HG02884 (cell line): Measurements from ENCODE around the gene MSLN.
A peak's percentile ranks its signal among the peaks of the same experiment; 100 is the strongest.
"Not testable (repeated sequence)": the region's sequence is repeated elsewhere in the genome, so short reads cannot be mapped to it uniquely, and the experiment has no call there.

Experiments used
- ATAC-seq: cut with Tn5 transposase; IDR thresholded peaks from one replicate; pipeline ENCODE4 v1.9.1; 2021; ENCODE audit warnings: mild to moderate bottlenecking, moderate library complexity; ENCODE audit not compliant: unreplicated experiment

MSLN gene

GRCh38 chr16:734208-734980 lies 26.1 kb upstream of the MSLN start:
- ATAC-seq = no peak

- ATAC-seq = no peak
These were observed 25.3 kb upstream of the MSLN start for GRCh38 chr16:734981-735881.

- ATAC-seq = no peak
These were observed 24.5 kb upstream of the MSLN start for GRCh38 chr16:735982-736453.

GRCh38 chr16:736936-737481 lies 23.5 kb upstream of the MSLN start:
- ATAC-seq = no peak

- ATAC-seq = no peak
These were observed 20.7 kb upstream of the MSLN start for GRCh38 chr16:739560-740458.

GRCh38 chr16:740459-740763 lies 20.1 kb upstream of the MSLN start:
- no peak for ATAC-seq

- peak; percentile 61 for ATAC-seq
These were observed 19.6 kb upstream of the MSLN start, which contains the start of gene CIAO3 for GRCh38 chr16:740764-741505. Gene CIAO3, minus strand, starts transcription at chr16:740997. Its CDS starts 12 bp downstream, at chr16:740985.

GRCh38 chr16:741986-742629 lies 18.4 kb upstream of the MSLN start:
- no peak for ATAC-seq

- ATAC-seq = not testable (repeated sequence)
These were observed 17.6 kb upstream of the MSLN start for GRCh38 chr16:742894-743293.

- no peak for ATAC-seq
These were observed 16.6 kb upstream of the MSLN start for GRCh38 chr16:743794-744500.

- ATAC-seq = no peak
These were observed 14.8 kb upstream of the MSLN start for GRCh38 chr16:745739-746138.

GRCh38 chr16:746637-747036 lies 13.9 kb upstream of the MSLN start:
- ATAC-seq = no peak

GRCh38 chr16:747978-748746 lies 12.4 kb upstream of the MSLN start:
- no peak for ATAC-seq

GRCh38 chr16:749010-749409 lies 11.5 kb upstream of the MSLN start:
- no peak for ATAC-seq

- no peak for ATAC-seq
These were observed 10.0 kb upstream of the MSLN start for GRCh38 chr16:750485-750884.

- ATAC-seq = no peak
These were observed 9.2 kb upstream of the MSLN start for GRCh38 chr16:751152-752006.

GRCh38 chr16:752007-752312 lies 8.6 kb upstream of the MSLN start:
- ATAC-seq = no peak
